ENCODE measurements around the gene PTPRT.

The PTPRT gene

GRCh38 chr20:43189554-43190331 is at the start of gene PTPRT:
PTPRT (minus strand) TSS chr20:43189906; CDS start chr20:43189733, 173 bp downstream.
- no peak for DNase-seq

DNA sequence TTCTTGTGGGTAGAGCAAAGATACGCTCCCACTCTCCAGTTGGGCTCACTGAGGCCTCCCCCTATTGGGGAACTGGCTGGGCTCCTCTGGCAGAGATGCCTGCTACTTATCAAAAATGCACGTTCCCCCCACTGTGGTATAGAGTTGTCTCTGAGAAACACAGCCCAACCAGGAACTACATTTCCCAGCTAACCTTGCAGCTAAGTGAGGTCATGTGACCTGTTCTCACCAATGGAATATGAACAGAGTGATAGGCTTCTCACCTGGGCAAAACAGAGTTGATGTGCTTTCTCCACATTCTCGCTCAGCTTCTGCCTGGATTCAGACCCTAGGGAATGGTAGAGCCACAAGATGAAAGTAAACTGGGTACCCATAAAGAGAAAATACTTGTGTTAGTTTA is 49.1 kb upstream of the PTPRT start:
- DNase-seq = no peak

DNA sequence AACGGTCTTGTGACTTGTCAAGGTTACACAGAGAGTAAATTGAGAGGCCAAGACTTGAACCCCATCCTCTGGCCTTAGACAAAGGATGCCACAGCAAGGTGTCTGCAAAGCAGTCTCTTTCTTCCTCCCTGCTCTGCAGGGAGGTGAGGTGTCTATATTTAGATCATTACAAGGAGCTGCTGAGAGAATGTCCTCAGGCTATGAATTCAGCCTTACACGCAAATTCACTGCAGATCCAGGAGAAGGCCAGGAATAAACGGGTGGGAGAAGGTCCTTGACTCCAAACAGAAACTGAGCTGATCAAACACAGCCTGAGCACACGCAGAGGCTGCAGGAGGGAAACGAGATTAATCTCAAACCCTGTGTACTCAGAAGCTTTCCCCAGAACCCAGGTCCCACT is 48.6 kb upstream of the PTPRT start:
- no peak for DNase-seq

DNA sequence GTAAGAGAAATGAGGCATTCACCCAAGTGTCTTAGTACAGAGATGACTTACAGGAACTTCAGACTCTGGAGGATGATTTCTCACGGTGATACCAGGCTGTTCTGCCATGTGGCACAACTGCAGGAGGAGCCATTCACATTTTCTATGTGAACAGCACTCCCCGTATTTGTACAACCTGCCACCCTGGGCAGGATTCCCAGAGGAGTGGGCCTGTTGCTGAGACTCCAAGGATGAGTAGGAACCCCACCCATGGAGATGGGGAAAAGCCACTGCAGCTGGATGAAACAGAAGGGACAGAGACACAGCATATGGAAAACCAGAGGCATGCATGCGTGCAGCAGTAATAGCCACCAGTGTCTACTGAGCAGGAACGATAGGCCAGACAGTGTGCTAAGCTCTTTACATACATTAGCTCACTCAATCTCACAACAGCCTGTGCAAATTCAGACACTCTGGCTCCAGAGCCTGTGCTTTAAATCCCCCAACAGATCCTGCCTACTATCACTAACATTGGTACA is 48.0 kb upstream of the PTPRT start:
- no peak for DNase-seq

GRCh38 chr20:43235998-43236397 is 46.3 kb upstream of the PTPRT start:
- no peak for DNase-seq

DNA sequence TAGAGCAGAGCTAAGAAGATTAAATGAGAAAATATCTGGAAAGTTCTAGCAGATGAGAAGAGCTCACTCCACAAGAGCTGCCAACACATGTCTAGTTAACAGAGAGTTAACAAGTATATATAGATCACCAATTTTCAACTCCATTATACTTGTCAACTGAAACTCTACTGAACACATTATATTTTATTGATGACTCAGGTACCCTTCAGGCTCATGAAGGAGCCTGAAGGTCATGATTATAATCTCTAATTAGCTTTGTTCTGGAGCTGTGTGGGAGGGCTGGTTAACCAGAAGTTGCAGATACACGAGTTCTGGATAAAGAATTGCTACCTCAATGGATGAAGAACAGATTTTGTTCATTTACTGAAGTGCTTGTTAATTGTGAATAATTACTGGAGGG is 42.1 kb upstream of the PTPRT start:
- no peak for DNase-seq

DNA sequence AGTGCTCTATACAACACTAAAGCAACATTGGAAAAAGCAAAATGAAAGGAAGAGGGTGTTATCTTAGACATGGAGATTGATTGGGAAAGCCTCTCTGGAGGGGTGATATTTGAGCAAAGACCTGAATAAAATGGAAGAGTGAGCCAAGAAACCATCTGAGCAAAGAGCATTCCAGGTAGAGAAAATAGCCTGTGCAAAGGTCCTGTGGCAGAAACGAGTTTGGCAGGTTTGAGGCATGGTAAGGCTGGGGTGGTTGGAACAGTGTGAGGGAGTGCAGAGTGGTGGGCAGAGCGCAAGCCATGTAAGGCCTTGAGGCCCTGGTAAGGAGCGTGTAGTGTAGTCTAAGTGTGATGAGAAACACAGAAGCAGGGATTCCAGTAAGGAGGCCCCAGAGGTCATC is 40.0 kb upstream of the PTPRT start:
- no peak for DNase-seq

DNA sequence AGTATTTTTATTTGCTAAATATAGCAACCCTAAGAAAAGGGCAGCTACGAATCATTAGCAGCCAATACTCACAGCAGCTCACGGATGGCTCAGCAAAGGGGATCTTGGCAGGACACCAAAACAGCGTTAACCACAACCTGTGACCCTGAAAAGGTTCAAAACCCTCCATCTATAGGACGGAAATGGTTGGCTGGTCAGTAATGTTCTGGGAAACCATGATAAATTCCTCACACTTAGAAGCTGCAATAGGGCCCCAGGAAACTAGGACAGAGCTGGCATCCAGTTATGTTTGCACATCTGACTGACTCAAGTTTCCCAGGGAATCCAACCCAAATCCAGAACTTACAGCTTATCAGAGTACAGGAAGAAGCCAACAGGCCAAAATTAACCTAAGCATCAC is 30.9 kb upstream of the PTPRT start:
- DNase-seq = no peak

GRCh38 chr20:43210901-43211300 is 21.2 kb upstream of the PTPRT start:
- DNase-seq = no peak

DNA sequence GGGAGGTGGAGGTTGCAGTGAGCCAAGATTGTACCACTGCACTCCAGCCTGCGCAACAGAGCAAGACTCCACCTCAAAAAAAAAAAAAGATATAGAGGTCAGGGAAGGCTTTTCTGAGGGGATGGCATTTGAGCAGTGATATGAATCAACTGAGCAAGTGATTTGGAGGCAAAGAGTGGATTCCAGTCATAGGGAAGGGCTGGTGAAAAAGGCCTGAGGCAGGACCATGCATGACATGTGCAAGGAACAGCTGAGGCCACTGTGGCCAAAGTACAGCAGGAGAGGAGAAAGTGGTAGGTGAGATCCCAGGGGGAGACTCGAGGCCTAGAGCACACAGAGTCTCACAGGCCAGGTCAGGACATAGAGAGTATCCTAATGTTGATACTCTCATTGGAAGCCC is 20.1 kb upstream of the PTPRT start:
- no peak for DNase-seq

DNA sequence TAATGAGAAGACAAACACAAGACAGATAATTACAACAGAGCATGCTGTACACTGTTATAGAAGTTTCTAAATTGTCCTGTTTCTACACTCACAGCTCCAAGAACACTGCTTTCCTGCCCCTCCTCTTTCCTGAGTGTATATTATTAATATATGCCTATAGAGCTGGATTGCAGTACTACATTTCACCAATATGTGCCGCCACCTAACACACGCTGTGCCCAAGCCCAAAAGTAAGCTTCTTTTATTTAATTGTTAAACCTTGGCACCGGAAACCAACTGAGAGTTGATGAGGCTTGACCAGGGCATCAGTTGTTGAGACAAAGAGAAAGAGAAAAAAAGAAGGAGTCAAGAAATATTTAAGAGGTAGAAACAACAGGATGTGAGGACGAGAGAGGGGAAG is 16.0 kb upstream of the PTPRT start:
- DNase-seq = no peak

- no peak for DNase-seq
These were observed 12.4 kb upstream of the PTPRT start for GRCh38 chr20:43202100-43202499.

GRCh38 chr20:43198607-43199006 is 8.9 kb upstream of the PTPRT start:
- no peak for DNase-seq

- DNase-seq = no peak
These were observed 6.5 kb upstream of the PTPRT start for GRCh38 chr20:43196243-43196642.

DNA sequence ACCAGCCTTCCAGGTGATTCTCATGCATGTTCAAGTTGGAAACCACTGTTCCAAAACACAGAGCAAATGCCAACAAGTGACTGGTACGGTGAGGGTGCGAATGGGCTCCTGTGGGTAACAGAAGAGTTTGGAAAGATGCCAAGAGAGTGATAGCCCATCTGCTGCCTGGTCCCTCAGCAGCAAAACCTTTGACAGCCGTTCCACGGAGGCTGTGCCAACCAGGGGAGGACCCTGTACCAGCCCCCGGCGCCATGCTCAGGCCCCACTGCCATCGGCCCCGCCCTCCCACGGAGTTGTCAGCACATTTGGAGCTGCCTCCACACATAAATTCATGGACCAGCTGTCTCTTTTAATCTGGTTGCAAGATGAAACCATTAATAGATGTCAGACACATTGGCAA is 4.4 kb upstream of the PTPRT start:
- no peak for DNase-seq

- no peak for DNase-seq
These were observed 3.7 kb upstream of the PTPRT start for GRCh38 chr20:43193443-43193842.

DNA sequence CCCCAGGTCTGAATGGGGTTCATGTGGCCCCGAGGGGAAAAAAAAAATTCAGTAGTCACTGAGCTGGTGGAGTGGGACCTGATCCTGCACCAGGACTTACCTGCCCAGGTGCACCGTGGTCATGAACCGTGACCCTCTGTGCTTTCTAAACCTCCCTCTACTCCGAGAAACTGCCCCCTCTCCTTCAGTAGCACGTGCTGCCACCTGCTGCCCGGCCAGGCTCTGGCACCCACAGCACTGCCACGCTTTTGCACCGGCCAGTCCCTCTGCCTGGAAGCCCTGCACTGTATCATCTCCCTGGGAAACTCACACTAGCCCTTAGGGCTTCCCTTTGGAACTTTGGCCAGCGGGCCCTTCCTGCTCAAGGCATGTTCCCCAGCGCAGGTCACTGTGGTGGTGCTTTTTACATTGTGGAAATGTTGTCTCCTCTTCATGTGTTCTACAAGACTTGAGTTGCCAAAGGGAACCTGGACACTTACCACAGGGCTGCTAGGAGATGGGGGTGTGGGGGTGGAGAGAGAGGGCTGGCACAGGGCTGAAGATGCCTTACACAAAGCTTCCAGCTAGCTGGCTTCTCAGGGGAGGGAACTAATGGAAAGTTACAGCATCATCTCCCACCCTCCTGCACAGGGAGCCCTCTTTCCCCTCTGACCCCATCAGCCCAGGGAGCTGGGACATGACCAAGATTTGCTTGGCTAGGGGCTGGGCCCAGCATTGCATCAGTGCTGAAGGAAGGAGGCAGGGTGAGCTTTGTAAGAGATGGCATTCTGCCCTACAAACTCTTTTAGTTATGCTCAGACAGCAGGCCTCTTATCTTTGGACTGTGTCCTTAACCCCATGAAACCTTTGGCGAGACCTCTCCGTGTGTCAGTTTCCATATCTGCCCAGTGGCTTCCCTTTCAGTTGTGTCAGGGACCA is 2.5 kb upstream of the PTPRT start:
- DNase-seq = no peak

DNA sequence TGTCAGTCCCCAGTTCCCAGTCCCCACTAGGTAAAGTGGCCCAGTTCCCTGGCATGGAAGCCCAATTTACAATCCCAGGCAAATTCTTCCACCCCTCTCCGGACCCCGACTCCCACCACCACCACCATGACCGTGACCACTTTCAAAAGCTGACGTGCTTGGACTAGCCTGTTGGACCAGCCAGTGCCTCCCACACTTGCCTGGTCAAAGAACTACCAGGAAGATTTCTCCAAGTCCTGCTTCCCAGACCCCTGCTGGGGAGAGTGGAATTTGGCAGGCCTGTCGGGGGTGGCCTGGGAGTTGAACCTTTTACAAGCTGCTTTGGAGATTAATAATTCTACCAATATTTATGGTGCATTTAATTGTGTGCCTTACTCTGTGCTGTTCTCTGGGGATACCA is 1.4 kb upstream of the PTPRT start:
- no peak for DNase-seq

GRCh38 chr20:43190332-43190953 is 737 bp upstream of the PTPRT start:
- DNase-seq = no peak

DNA sequence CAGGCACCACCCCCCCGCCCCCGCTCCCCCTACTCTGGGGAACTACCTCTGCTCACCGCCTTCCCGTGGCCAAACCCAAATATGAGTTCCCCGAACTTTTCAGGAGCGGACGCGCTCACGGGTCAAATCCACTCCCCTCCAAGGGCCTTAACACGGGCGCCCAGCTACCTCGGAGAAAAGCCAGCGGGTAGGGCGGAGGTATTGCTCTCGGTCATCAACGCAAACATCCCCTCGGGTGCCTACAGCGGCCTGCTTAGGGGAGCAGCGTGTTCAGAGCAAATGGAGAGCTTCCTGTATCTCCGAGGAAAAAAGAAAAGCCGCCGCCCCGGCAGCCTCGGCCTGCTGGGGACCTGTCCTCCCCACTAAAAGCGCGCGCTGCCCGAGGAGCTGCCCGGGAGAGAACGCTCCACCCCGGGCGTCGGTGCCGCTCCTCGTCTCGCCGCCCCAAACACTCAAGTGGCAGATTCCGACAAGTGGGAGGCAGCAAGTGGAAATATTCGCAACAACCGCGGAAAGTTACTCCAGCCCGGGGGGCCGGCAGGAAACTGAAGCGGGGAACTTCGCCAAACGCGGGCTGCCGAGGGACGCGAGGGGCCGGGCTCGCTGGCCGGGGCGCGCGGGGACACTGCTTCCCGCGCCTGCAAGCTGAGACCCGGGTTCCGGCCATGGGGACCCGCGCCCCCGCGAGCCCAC is 699 bp downstream of the PTPRT start:
- no peak for DNase-seq

DNA sequence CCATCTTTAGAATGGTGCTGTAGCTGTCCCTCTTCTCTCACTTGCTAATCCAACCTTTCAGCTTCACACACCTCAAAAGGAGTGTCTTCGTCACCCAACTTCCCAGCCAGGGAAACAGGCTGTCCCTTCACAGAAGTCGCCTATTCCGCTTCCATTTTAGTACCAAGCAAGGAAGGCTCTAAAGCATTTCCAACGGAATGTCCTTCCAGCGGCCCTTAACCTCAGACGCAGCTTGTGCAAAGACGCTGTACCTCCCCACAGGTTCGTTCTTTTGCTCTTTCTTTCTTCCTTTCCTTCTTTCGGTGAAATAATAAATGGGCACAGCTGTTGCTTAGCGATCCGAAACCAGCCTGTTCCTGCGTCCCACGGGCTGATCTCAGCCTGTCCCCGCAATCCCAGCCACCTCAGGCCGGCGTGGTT is 1.5 kb downstream of the PTPRT start:
- no peak for DNase-seq

DNA sequence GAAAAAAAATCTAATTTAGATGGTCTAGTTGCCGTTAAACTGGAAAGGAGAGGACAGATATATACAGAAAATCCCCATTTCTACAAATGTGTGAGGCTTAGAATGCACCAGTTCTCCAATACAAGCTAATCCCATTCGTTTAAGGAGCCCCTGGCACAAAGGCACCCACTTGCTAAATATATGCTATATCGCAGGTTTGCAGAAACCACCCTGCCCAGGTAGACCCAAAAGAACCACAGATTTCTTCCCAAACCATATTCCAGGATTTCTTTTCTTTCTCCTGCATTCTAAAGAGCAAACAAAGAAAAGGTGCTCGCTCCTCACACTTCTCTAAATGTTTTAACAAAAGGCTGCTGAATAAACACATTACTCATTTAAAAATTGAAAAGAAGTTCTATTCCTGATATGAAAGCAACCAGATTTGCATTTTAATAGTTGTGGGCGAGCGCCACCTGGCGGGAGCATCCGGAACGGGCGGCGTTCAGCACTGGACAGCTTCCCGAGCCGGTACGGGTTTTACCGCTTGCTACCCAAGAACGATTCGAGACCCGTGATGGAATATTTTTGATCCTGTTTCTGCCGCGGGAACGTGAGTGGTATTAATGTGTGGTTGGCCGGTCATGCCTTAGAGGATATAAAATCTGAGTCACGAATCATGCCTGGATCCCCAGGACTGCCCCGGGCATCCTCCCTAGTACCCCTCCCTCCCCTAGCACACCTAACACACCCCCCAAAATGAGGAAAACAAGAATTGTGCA is 2.1 kb downstream of the PTPRT start:
- DNase-seq = no peak

All from COR-L47 (cell line).